ACHN (cell line): Measurements from ENCODE around the gene ARL15.
A peak's percentile ranks its signal among the peaks of the same experiment; 100 is the strongest.

Source experiments
- DNase-seq: peaks from one replicate; pipeline ENCODE4 v3.0.0-alpha.2; 2015
- in situ Hi-C: cut with HindIII; loops from 2 replicates; pipeline ENCODE4 v1.10.0; 2017; ENCODE audit warnings: low sequenced_read_pairs, low pct_ligation_motif_present, low pct_unique_long_range_greater_than_20kb

Gene ARL15

DNA sequence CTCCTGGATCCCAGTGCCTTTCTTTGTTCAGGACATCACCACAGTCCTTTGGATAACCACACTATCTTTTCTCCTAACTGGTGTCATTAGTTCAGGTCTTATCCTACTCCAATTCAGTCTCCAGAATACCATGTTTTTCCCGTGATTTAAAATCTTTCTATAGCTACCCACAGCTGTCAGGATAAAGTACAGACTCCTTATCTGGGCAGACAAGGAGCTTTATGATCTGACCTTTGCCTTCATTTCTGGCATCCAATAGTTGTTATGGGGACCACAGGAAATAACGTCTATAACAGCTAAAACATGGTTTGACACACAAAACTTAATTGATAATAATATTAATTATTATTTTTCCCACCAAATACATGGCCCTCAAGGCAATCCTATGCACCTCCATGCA is 125.6 kb downstream of the ARL15 start:
- in situ Hi-C loops: no loop called here
- DNase-seq: no peak

- in situ Hi-C loops: no loop called here
- DNase-seq: no peak
Observed at GRCh38 chr5:54180630-54181031, 129.7 kb downstream of the ARL15 start.

DNA sequence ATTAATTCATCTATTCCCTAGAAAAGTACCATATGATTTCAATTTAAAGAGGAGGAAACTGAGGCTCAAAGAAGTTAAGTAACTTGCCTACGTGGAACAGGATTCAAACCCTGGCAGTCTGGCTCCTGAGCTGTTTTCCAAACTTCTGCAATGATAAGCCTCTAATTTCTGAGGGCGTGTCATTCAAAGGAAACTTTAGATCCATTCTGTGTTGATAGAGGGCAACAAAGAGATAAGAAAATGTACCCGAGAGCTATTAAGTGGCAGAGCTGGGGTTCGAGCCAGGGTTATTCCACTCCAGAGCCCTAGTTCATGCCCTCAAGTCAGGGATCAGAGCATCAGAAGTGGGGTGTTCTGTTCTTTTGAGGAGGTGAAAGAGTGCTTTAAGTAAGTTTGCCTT is 131.4 kb downstream of the ARL15 start:
- in situ Hi-C loops: no loop called here
- no peak for DNase-seq

GRCh38 chr5:54178207-54178606 is 132.2 kb downstream of the ARL15 start:
- no peak for DNase-seq
- in situ Hi-C loops: no loop called here

- in situ Hi-C loops: no loop called here
- DNase-seq: no peak
Observed at GRCh38 chr5:54177058-54177457, 133.3 kb downstream of the ARL15 start.

- DNase-seq: no peak
- in situ Hi-C loops: no loop called here
Observed at GRCh38 chr5:54176066-54176830, 134.1 kb downstream of the ARL15 start.

GRCh38 chr5:54173251-54173650 is 137.1 kb downstream of the ARL15 start:
- in situ Hi-C loops: no loop called here
- DNase-seq: no peak

- in situ Hi-C loops: no loop called here
- peak; percentile 30 for DNase-seq
Observed at GRCh38 chr5:54171645-54172384, 138.6 kb downstream of the ARL15 start.

DNA sequence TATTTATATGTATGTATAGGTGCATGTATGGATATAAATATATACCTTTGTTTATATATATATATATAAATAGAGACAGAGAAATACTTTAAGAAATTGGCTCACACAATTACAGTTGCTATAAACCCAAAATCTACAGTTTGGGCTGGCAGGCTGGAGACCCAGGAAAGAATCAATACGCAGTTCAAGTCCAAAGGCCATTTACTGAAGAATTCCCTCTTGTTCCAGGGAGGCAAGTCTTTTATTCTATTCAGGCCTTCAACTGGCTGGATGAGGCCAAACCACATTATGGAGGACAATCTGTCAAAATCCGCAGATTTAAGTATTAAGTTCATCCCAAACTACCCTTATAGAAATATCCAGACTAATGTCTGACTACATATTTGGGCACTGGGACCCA is 144.7 kb downstream of the ARL15 start:
- no peak for DNase-seq
- in situ Hi-C loops: no loop called here

GRCh38 chr5:54162184-54162583 is 148.2 kb downstream of the ARL15 start:
- in situ Hi-C loops: no loop called here
- DNase-seq: no peak

DNA sequence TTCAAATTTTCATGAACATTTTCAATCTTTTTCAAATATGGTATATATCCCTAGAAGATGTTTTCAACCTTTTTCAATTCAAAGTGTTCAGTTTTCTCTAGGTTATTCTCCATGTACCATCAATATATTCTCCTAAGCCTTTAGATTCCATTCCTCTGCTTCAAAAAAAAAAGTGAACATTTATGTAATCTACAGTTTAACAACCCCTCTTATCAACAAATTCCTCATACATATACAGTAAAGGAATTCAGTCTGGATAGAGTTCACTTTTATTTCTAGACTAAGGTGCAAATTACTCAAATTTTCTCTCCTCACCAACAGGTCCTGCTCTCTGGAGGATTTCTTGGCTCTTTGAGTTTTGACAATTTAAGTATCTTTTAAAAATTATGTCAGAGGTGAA is 150.0 kb downstream of the ARL15 start:
- in situ Hi-C loops: no loop called here
- no peak for DNase-seq

GRCh38 chr5:54159893-54160195 is 150.5 kb downstream of the ARL15 start:
- no peak for DNase-seq
- in situ Hi-C loops: no loop called here

- peak; percentile 1 for DNase-seq
- in situ Hi-C loops: no loop called here
Observed at GRCh38 chr5:54159153-54159892, 151.1 kb downstream of the ARL15 start.

DNA sequence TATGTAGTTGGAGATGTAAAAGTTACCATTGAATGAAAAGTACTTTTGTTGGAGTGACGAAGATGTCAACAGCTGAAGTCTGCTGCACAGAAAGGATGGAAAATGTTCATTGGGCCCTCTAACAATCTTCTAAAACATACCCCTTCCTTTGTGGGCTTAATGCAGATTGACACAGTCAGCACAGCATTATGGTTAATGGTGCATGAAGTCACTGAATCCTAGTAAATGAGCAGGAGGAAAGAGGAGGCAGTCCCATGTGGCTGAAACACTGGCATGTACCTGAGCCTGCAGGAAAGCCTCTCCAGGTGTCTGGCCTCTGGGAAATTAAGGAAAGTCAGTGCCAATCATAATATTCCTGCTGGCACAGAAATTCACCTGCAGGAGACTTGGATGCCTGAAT is 153.8 kb downstream of the ARL15 start:
- in situ Hi-C loops: no loop called here
- DNase-seq: no peak

DNA sequence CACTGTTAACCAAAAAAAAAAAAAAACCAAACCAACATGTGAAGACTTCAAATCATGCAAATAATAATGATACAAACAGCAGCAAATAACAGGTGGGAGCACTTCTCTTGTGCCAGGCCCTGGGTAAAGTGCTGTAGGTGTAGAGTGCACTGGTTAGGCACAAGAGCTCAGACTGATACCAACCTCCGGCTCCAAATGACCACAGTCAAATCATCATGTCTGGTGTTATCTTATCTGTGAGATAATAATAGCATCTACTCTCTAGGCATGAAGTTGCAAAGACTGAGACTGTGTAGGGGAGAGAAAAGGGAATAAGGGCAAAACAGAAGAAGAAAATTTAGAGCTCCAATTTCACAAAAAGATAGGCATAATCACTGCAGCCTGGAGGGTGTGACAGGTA is 159.5 kb downstream of the ARL15 start:
- in situ Hi-C loops: no loop called here
- DNase-seq: no peak

GRCh38 chr5:54148858-54149257 is 161.5 kb downstream of the ARL15 start:
- DNase-seq: no peak
- in situ Hi-C loops: no loop called here

DNA sequence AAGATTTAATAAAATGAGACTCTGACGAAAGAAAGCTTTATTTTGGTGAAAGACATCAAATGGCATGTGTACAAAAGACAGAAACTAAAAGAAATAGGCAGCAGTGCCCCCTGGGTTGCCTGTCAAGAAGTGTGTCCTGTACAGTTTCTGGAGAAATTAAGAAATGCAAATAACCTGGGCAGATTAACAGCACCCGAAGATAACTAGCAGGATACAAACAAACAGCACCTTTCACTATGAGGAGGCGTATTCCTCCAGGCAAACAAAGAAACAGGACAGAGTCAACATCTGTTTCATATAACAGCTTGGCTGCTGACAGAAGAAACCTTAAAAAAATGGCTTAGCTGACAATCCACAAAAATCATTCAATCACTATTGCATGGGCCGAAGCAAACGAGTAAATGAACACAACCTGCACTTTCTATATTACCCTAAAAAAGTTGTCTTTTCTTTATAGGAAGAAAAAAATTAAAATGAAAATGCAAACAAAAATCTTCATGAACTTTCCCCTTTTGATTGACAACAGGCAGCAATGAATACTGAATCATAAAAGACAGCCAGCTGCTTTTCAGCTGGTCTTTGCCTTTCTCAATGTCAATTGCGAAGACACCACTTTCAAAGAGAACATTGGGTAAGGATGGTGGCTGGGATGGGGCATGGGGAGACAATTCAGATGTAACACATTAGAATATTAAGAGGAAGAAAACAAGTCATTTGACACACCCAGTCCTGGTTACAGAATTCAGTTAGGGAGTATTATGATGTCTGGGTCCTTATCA is 162.1 kb downstream of the ARL15 start:
- no peak for DNase-seq
- in situ Hi-C loops: no loop called here

DNA sequence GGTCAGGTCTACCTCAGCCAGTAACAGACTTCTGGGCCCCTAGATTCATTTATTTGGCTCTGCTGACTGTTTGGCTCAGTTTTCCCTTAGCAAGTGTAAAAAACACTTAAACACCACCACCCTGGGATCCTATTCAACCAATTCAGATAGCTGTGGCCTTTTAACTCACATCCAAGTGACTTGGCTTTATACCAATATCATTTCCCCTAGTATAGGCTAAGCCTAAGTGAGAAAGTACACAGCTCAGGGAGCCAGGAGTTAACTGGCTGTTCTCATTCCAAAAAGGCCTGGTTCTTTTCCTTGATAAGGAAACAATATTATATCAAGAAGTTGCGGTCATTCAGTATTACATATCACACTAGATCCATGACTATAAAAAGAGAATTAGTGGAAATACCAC is 163.5 kb downstream of the ARL15 start:
- in situ Hi-C loops: no loop called here
- no peak for DNase-seq

DNA sequence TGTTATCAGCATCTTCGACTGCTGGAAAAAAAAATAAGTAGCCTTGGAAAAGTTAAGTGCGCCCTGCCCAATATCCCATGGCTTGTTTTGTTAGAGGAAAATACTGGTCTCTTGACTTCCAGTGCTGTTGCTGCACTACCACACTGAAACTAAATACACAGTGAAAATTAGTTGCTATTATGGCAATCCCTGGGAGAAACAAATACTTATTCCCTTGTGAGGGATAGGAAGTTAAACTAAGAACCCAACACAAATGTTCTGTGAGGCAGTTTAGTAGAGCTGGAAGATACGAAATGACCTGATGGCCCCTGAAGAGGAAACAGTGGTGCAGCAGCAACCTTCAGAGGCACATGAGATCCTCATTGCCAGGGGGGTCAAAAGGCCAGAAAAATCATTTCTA is 164.0 kb downstream of the ARL15 start:
- in situ Hi-C loops: no loop called here
- DNase-seq: no peak
